ENCODE measurements around the gene DNPH1. TPM values are rescaled to one million over a fixed set of nuclear protein-coding genes. Genes with fewer than 3 reads are reported as not detected.

Gene DNPH1
- total and polyA plus RNA-seq, 9 donors = 13.6 to 120 (median 44.7) TPM

DNA sequence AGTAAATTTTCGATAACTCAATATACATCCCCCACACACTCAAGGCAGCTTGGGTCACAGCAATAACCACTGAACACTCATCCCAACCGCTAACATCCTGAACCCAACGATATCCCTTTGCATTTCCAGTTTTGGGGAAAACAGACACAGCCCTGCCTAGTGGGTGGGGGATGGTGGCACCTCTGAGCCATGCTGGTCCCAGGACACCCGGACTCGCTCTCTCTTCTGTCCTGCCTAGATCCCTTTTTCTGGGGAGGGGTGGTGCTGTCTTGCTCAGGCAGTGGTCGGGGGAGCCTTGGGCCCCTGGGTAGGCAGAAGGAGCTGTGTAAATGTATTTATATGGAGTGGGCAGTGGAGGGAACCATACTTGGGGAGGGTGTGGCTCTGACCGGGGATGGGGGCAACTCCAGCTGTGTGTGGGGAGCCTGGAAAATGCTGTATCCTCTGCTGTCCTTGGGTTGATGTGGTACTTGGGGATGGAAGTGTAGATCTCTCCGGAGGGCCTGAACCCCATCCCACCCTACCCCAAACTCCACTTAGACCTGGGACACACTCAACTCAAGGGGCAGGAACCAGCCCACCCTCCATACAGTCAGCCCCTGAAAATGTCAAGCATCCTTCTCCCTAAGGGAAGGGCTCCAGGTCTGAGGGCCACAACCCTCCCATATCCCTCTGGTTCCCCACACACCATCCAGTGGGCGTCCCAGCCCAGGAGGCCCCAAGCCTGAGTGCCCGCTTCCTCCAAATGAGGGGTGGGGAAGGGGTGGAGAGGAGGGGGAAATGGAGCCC, 45.0 kb upstream of the DNPH1 start:
- intact Hi-C loops (cut with DNase I) = no loop called here
- 79 to 81% (median 81%) methylated on average over 10 of the region's 10 CpGs for WGBS, 3 donors

DNA sequence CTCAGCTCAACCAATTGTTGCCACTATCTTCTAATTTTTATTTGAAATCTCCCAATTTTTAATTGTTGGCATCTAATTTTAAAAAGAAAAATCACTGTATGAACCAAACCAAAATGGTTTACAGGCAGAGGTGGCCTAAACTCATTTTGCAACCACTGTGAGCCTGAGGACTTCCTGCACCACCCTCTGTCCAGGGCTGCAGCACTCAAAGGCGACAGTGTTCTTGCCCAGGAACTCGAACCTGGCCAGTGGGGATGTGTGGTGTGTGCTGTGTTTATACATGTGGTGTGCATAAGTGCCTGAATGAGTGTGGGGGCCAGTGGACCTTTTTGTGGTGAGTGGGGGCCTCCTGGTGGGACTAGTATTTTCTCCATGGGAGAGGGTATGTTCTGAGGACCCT, 44.4 kb upstream of the DNPH1 start:
- no peaks in the 10 kb centered on the region for H3K36me3 ChIP-seq
- intact Hi-C loops (cut with DNase I) = no loop called here
- H3K27me3 ChIP-seq = no peaks in the 10 kb centered on the region
- no peak for TF ChIP-seq EP300 (IDR thresholded peaks at IDR 0.05)
- TF ChIP-seq, protein P1, sequence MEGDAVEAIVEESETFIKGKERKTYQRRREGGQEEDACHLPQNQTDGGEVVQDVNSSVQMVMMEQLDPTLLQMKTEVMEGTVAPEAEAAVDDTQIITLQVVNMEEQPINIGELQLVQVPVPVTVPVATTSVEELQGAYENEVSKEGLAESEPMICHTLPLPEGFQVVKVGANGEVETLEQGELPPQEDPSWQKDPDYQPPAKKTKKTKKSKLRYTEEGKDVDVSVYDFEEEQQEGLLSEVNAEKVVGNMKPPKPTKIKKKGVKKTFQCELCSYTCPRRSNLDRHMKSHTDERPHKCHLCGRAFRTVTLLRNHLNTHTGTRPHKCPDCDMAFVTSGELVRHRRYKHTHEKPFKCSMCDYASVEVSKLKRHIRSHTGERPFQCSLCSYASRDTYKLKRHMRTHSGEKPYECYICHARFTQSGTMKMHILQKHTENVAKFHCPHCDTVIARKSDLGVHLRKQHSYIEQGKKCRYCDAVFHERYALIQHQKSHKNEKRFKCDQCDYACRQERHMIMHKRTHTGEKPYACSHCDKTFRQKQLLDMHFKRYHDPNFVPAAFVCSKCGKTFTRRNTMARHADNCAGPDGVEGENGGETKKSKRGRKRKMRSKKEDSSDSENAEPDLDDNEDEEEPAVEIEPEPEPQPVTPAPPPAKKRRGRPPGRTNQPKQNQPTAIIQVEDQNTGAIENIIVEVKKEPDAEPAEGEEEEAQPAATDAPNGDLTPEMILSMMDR (IDR thresholded peaks at IDR 0.05) = no peak
- no peak overlapping the region for H3K27ac ChIP-seq
- 72 to 89% (median 79%) methylated on average over 2 of the region's 2 CpGs for whole genome bisulfite sequencing, 3 donors
- DNase-seq = no peak
- H3K4me3 ChIP-seq = no peak overlapping the region
- peaks cover 5% of the 10 kb centered on the region for H3K4me1 ChIP-seq (ENCODE audit: insufficient read depth)
- H3K9me3 ChIP-seq = no peaks in the 10 kb centered on the region

More for the DNA sequence above, 45.0 kb upstream of the DNPH1 start:
- Histone ChIP-seq H3K4me1 (ENCODE audit: insufficient read depth) (peaks cover 2% of the 10 kb centered on the region), H3K36me3 (no peaks in the 10 kb centered on the region), H3K27me3 (no peaks in the 10 kb centered on the region), H3K9me3 (no peaks in the 10 kb centered on the region), H3K4me3 (no peak overlapping the region), H3K27ac (no peak overlapping the region)
- no peak for DNase-seq
- TF ChIP-seq POLR2A (IDR thresholded peaks at IDR 0.05) (no peak), EP300 (IDR thresholded peaks at IDR 0.05) (no peak)
- TF ChIP-seq, protein P1 (IDR thresholded peaks at IDR 0.05) = no peak

DNA sequence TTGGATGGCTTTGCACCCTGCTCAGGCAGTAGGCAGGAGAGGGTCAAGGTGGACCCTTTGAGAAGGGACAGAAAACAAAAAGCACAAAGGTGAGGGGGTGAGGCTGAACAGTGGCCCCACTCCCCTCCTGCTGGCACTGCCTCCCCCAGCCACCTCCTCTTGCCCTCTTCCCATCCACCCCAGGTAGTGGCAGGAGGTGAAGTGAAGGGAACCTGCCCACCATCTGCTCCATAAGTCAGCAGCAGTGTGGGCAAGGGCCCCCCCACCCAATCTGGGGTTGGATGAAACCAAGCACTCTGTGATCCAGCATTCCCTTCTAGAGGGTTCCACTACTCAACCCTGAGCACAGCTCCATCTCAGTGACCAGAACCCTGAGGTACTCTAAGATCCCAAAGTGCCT, 42.7 kb upstream of the DNPH1 start:
- Histone ChIP-seq H3K4me1 (ENCODE audit: insufficient read depth) (peaks cover 5% of the 10 kb centered on the region), H3K27ac (no peak overlapping the region), H3K9me3 (no peaks in the 10 kb centered on the region), H3K4me3 (no peak overlapping the region), H3K36me3 (no peaks in the 10 kb centered on the region), H3K27me3 (no peaks in the 10 kb centered on the region)
- intact Hi-C loops (cut with DNase I) = no loop called here
- TF ChIP-seq, protein P1 (IDR thresholded peaks at IDR 0.05) = no peak
- TF ChIP-seq POLR2A (IDR thresholded peaks at IDR 0.05) (no peak), EP300 (IDR thresholded peaks at IDR 0.05) (no peak)
- no peak for DNase-seq

DNA sequence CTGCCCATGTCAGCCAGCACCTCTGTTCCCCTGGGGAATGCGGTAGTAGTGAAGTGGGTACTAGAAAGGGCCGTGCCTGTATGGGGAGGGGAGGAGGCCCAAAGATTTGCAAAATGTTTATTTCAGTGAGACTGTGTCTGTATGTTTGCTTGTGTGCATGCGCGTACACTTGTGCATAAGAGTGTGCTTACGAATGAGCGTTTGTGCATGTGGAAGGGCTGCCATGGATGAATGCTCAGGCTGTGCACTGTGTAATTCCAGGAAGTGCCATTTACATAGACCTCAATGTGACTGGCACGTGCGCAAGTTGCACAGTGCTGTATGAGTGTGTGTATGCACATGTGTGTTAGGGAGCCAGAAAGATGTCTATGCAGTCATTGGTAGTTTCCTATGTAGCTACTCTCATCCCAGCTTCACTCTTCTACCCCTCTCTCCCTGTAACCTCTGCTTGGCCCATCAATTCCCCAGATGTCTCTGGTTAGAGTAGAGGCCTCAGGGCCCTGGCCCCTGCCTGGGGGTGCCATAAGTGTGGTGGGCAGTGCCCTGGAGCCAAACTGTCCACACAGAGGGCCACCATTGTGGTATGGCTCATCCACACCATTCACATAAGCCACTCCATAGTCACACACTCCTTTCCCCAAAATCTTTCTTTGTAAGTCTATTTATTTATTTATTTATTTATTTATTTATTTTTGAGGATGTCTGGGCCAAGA, 42.0 kb upstream of the DNPH1 start:
- H3K27ac ChIP-seq = no peak overlapping the region

More for the DNA sequence above, 42.0 kb upstream of the DNPH1 start:
- no peak for DNase-seq
- no peaks in the 10 kb centered on the region for H3K36me3 ChIP-seq
- peaks cover 5% of the 10 kb centered on the region for H3K4me1 ChIP-seq (ENCODE audit: insufficient read depth)
- no peaks in the 10 kb centered on the region for H3K27me3 ChIP-seq
- H3K4me3 ChIP-seq = no peak overlapping the region
- TF ChIP-seq, protein P1 (IDR thresholded peaks at IDR 0.05) = no peak
- TF ChIP-seq POLR2A (IDR thresholded peaks at IDR 0.05) = no peak
- no peak for TF ChIP-seq EP300 (IDR thresholded peaks at IDR 0.05)
- intact Hi-C loops (cut with DNase I) = no loop called here
- H3K9me3 ChIP-seq = no peaks in the 10 kb centered on the region
- 89 to 92% (median 92%) methylated on average over 8 of the region's 8 CpGs for WGBS, 3 donors

All from ovary (tissue), 9 donors.